ENCODE results near the gene ITPR1.

ITPR1 gene

GRCh38 chr3:4512895-4513616, 19.9 kb downstream of the ITPR1 start:
- H3K27ac ChIP-seq (replicated peaks): no peak overlapping the region

GRCh38 chr3:4514321-4514720, 21.2 kb downstream of the ITPR1 start:
- TF ChIP-seq POLR2AphosphoS5 (IDR thresholded peaks at IDR 0.05; ENCODE audit: low read depth): no peak
- no peak for TF ChIP-seq GABPA (IDR thresholded peaks at IDR 0.05; ENCODE audit: low read depth)
- TF ChIP-seq, protein P1, sequence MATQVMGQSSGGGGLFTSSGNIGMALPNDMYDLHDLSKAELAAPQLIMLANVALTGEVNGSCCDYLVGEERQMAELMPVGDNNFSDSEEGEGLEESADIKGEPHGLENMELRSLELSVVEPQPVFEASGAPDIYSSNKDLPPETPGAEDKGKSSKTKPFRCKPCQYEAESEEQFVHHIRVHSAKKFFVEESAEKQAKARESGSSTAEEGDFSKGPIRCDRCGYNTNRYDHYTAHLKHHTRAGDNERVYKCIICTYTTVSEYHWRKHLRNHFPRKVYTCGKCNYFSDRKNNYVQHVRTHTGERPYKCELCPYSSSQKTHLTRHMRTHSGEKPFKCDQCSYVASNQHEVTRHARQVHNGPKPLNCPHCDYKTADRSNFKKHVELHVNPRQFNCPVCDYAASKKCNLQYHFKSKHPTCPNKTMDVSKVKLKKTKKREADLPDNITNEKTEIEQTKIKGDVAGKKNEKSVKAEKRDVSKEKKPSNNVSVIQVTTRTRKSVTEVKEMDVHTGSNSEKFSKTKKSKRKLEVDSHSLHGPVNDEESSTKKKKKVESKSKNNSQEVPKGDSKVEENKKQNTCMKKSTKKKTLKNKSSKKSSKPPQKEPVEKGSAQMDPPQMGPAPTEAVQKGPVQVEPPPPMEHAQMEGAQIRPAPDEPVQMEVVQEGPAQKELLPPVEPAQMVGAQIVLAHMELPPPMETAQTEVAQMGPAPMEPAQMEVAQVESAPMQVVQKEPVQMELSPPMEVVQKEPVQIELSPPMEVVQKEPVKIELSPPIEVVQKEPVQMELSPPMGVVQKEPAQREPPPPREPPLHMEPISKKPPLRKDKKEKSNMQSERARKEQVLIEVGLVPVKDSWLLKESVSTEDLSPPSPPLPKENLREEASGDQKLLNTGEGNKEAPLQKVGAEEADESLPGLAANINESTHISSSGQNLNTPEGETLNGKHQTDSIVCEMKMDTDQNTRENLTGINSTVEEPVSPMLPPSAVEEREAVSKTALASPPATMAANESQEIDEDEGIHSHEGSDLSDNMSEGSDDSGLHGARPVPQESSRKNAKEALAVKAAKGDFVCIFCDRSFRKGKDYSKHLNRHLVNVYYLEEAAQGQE (IDR thresholded peaks at IDR 0.05; ENCODE audit: insufficient replicate concordance, low read depth): no peak
- no peak for TF ChIP-seq SPI1 (IDR thresholded peaks at IDR 0.05; ENCODE audit: borderline replicate concordance, low read depth)
- TF ChIP-seq, protein P2, sequence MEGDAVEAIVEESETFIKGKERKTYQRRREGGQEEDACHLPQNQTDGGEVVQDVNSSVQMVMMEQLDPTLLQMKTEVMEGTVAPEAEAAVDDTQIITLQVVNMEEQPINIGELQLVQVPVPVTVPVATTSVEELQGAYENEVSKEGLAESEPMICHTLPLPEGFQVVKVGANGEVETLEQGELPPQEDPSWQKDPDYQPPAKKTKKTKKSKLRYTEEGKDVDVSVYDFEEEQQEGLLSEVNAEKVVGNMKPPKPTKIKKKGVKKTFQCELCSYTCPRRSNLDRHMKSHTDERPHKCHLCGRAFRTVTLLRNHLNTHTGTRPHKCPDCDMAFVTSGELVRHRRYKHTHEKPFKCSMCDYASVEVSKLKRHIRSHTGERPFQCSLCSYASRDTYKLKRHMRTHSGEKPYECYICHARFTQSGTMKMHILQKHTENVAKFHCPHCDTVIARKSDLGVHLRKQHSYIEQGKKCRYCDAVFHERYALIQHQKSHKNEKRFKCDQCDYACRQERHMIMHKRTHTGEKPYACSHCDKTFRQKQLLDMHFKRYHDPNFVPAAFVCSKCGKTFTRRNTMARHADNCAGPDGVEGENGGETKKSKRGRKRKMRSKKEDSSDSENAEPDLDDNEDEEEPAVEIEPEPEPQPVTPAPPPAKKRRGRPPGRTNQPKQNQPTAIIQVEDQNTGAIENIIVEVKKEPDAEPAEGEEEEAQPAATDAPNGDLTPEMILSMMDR (IDR thresholded peaks at IDR 0.05; ENCODE audit: insufficient read depth, low read length): no peak
- no peak overlapping the region for H3K27ac ChIP-seq (replicated peaks)

More at GRCh38 chr3:4512895-4513616, 19.9 kb downstream of the ITPR1 start:
- no peaks in the 10 kb centered on the region for H3K27me3 ChIP-seq (ENCODE audit: insufficient read depth, poor library complexity, severe bottlenecking)
- TF ChIP-seq, protein P1 (IDR thresholded peaks at IDR 0.05; ENCODE audit: insufficient replicate concordance, low read depth): no peak
- TF ChIP-seq, protein P2 (IDR thresholded peaks at IDR 0.05; ENCODE audit: insufficient read depth, low read length): no peak
- no peak for TF ChIP-seq GABPA (IDR thresholded peaks at IDR 0.05; ENCODE audit: low read depth)
- no peak for TF ChIP-seq SPI1 (IDR thresholded peaks at IDR 0.05; ENCODE audit: borderline replicate concordance, low read depth)
- no peak for TF ChIP-seq POLR2AphosphoS5 (IDR thresholded peaks at IDR 0.05; ENCODE audit: low read depth)
- no peak for DNase-seq (ENCODE audit: low read depth in 1 of 2, low spot score in 1 of 2)
- H3K4me3 ChIP-seq (replicated peaks; ENCODE audit: insufficient read depth, low read length): no peak overlapping the region

DNA sequence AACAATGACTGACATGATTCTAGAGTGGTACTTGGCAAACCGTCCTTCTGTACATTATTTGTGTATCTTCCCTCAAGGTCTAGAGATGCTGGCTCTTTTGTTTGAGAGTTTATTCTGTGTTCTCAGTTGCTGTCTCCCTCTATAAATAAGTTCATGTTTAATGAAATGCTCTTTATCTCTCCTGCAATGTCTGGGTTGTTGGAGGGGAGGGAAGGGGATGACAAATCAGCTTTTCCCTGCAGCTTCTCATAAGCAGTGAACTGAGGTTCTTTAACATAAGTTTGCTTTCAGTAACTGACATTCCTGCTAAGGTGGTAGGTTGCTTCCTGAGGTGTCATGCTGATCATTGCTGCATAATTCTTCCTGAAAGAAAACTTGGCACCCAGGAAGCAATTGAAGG, 21.8 kb downstream of the ITPR1 start:
- TF ChIP-seq, protein P1 (IDR thresholded peaks at IDR 0.05; ENCODE audit: insufficient replicate concordance, low read depth): no peak
- no peak overlapping the region for H3K27ac ChIP-seq (replicated peaks)
- H3K4me3 ChIP-seq (replicated peaks; ENCODE audit: insufficient read depth, low read length): no peak overlapping the region
- no peaks in the 10 kb centered on the region for H3K27me3 ChIP-seq (ENCODE audit: insufficient read depth, poor library complexity, severe bottlenecking)
- DNase-seq (ENCODE audit: low read depth in 1 of 2, low spot score in 1 of 2): no peak

More at GRCh38 chr3:4514321-4514720, 21.2 kb downstream of the ITPR1 start:
- H3K27me3 ChIP-seq (ENCODE audit: insufficient read depth, poor library complexity, severe bottlenecking): no peaks in the 10 kb centered on the region
- no peak for DNase-seq (ENCODE audit: low read depth in 1 of 2, low spot score in 1 of 2)
- H3K4me3 ChIP-seq (replicated peaks; ENCODE audit: insufficient read depth, low read length): no peak overlapping the region

Data from HL-60 (cell line).